ES-I3 (cell line): ENCODE measurements around the gene GLOD5.
"Not testable (repeated sequence)": the region's sequence is repeated elsewhere in the genome, so short reads cannot be mapped to it uniquely, and the experiment has no call there.

Experiments
- H3K36me3 ChIP-seq: 2 replicates; pipeline ENCODE4 v1.6.1; 2013; ENCODE audit warnings: mild to moderate bottlenecking, low read length, control low read depth, moderate library complexity; ENCODE audit not compliant: insufficient read depth
- H3K4me1 ChIP-seq: 2 replicates; pipeline ENCODE4 v1.6.1; 2013; ENCODE audit warnings: mild to moderate bottlenecking, control low read depth, low read length; ENCODE audit not compliant: insufficient read depth
- H3K9ac ChIP-seq: 2 replicates; pipeline ENCODE4 v1.6.1; 2013; ENCODE audit warnings: low read depth, mild to moderate bottlenecking, low read length, moderate library complexity
- H3K9me3 ChIP-seq: 2 replicates; pipeline ENCODE4 v1.6.1; 2013; ENCODE audit warnings: mild to moderate bottlenecking, low read length, moderate library complexity; ENCODE audit not compliant: control insufficient read depth, insufficient read depth

The GLOD5 gene

GRCh38 chrX:48818866-48819265, 57.3 kb downstream of the GLOD5 start:
- no peak overlapping the region for H3K9ac ChIP-seq
- H3K9me3 ChIP-seq, result no peaks in the 10 kb centered on the region
- H3K36me3 ChIP-seq, result no peaks in the 10 kb centered on the region
- H3K4me1 ChIP-seq, result no peaks in the 10 kb centered on the region

- not testable (repeated sequence) for H3K4me1 ChIP-seq, H3K9ac ChIP-seq, H3K36me3 ChIP-seq, H3K9me3 ChIP-seq
These were observed 57.8 kb downstream of the GLOD5 start for GRCh38 chrX:48819394-48819793.

DNA sequence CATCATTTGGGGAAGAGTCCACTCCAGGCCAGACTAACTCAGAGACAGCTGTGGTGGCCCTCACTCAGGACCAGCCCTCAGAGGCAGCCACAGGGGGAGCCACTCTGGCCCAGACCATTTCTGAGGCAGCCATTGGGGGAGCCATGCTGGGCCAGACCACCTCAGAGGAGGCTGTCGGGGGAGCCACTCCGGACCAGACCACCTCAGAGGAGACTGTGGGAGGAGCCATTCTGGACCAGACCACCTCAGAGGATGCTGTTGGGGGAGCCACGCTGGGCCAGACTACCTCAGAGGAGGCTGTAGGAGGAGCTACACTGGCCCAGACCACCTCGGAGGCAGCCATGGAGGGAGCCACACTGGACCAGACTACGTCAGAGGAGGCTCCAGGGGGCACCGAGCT, 61.5 kb downstream of the GLOD5 start:
- Histone ChIP-seq H3K9me3 (no peaks in the 10 kb centered on the region), H3K4me1 (no peaks in the 10 kb centered on the region), H3K36me3 (no peaks in the 10 kb centered on the region), H3K9ac (no peak overlapping the region)
